ENCODE measurements around the gene PRPSAP2.

The PRPSAP2 gene

GRCh38 chr17:18963126-18964017, 105.4 kb downstream of the PRPSAP2 start:
- DNase-seq = no peak

DNA sequence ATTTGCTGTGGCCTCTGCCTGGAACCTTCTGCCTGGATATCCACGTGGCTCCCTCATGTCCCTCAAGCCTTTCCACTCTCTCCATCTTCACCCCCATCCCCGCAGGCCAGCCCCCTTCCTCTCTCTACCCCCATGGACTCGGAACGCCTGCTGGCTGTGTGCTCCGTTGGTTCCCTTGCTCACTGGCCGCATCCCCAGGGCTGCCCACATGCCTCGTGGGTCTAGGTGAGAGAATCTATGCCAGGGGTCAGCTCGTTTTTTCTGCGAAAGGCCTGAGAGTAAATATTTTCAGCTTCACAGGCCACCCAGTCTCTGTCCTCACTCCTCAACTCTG, 106.1 kb downstream of the PRPSAP2 start:
- no peak for DNase-seq

- DNase-seq = no peak
These were observed 106.6 kb downstream of the PRPSAP2 start for GRCh38 chr17:18964550-18964949.

DNA sequence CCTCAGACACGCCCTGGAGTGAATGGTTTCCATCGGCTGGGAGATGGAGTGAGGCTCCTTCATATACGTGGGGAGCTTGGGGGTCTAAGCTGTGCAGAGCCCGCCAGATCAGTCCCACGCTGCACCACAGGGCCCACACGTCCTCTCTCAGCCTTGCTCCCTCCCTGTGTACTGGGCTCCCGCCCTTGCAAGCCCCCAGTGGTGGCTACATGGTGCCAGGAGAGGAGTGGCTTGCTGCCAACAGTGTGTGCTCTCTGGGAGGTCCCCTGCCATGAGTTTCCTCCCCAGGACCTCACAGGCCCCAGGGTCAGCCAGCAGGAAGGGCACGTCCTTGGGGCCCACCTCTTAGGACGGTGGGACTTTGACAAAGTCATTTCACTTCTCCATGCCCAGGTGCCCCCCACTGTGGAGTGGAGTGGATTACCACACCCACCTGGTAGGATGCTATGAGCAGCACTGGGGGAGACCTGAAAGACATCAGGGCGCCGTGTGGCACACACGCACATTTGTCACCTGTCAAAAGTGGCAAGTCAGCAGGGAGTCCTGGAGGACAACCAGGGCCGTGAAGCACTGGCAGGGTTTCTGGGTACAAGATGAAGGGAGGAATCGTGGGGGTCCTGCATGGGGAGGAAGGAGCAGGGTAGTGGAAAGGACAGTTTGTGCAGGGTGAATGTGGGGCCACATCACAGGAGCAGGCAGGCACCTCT, 107.8 kb downstream of the PRPSAP2 start:
- DNase-seq = no peak

DNA sequence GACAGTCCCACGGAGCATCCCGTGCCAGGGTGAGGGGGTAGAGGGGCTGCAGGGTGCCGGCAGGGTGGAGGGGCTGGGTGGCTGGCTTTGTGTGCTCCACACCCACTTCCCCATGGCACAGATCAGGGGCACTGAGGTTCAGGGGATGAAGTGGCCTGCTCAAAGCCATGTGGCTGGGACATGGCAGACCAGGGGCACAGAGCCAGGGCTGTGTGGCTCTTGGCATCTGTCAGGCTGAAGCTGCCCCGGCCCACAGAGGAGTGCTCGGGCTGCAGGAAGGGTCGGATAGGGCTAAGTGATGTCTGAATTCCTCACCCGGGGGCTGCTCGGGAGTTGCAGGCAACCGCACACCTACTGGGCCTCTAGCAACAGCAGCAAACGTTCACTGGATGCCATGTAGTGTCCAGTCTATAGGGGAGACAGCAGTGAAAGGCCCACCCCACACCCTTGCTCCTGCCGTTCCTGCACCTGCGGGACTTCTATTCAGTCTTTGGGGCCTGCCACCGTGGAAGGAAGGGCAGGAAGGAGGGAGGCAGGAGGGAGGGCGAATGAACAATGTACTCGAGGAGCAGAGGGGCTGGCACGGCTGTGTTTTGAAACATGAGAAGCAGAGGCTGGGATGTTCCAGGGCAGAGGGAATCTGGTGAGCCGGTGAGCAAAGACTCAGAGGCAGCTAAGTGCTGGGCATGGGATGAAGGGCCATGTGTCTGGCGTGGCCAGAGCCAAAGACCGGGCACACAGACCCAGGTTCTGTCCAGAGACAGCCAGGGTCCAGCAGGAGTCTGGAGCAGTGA, 109.1 kb downstream of the PRPSAP2 start:
- no peak for DNase-seq

GRCh38 chr17:18967916-18968315, 110.0 kb downstream of the PRPSAP2 start:
- DNase-seq = no peak

GRCh38 chr17:18968345-18968744, 110.4 kb downstream of the PRPSAP2 start:
- DNase-seq = no peak

- DNase-seq = no peak
These were observed 111.3 kb downstream of the PRPSAP2 start for GRCh38 chr17:18968945-18969887.

DNA sequence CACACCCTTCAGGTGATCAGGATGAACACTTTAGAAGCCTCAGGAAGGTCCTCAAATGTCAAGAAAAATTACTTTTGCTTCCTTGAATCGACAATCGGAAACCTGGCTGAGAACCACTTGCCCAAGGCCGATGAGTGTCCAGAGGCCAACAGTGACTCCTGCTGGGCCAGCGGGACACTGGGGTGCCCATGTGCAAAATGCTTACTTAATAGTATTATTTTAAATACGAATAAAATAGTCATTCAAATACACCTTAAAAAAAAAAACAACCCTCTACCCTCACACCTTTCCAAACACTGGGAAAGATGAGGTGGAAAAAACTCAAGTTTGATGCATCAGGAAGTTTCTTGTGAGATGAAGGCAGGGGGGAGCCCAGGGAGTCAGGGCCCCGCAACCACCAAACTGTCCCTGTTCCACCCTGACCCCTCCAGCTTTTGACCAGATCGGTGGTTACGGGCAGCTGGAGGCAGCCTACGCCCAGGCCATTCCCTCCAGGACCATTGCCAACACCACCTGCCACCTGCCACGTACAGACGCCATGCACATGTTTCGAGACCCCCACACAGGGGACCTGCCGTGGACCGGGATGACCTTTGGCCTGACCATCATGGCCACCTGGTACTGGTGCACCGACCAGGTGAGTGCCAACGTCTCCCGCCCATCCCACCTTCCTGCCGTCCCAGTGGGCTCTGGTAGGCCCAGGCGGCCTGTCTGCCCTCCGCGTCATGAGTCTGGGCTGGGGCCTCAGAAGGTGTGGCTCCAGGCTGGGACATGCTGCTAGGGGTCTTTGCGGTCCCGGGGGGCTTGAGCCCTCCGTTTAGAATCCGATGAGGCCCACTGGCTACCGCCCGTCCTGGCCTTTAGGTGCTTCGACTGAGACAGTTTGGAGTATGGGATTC, 112.9 kb downstream of the PRPSAP2 start:
- no peak for DNase-seq

- DNase-seq = no peak
These were observed 113.9 kb downstream of the PRPSAP2 start for GRCh38 chr17:18971801-18972200.

DNA sequence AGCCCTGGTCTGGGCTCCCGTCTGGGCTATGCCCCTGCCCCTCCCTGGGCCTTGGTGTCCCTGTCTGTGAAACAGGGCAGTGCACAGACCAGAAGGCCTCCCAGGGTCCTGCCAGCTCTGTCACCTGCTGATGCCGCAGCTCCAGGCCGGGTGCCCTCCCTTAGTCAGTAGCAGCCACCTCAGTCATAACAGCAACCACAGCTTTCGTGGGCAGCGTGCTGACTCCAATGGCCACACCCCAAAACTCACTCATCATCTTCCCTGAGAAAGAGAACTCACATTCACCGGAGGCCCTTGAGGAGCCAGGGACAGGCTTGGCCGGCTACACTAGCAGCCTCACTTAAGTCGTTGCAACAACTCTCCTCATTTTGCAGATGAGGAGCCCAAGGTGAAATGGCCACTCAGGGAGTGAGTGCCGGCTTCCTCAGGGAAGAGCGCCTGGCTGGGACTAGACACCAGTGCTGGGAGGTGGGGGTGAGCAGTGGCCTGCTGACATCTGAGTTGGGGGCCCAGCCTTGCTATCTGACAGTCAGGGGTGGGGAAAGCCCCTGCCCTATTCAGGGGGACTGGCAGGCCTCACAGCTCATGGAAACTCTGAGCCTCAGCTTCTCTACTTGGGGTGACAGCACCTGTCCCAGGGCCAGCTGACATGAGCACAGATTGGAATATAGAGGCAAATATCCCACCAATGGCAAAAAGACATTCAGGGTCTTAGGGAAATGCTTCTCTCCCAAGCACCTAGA, 116.6 kb downstream of the PRPSAP2 start:
- peak; percentile 40 for DNase-seq

GRCh38 chr17:18975597-18975996, 117.7 kb downstream of the PRPSAP2 start:
- no peak for DNase-seq

DNA sequence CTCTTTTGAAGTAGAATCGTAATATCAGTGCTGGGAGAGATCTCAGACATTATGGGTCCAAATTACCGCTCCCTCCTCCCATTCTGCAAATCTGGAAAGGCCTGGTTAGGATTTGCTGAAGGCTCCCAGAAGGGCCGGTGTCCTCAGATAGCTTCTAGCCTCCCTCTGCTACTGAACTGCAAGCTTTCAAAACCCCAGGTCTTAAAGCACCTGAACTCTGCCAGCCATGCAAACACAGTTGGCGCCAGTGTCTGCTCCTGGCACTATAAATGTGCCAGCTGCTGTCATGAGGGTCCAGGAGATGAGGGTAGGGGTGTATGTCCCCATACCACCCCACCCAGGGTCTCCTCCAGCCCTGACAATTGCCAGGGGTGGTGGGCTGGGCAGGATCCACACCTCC, 118.3 kb downstream of the PRPSAP2 start:
- no peak for DNase-seq

GRCh38 chr17:18977021-18977420, 119.1 kb downstream of the PRPSAP2 start:
- DNase-seq = no peak

GRCh38 chr17:18977646-18978045, 119.7 kb downstream of the PRPSAP2 start:
- DNase-seq = no peak

GRCh38 chr17:18978050-18978449, 120.1 kb downstream of the PRPSAP2 start:
- DNase-seq = no peak

GRCh38 chr17:18978655-18979054, 120.7 kb downstream of the PRPSAP2 start:
- DNase-seq = no peak
